Right kidney (tissue), 9 donors: ENCODE data around the gene ANXA2.

Experiments used
- DNase-seq: peaks from one replicate; pipeline ENCODE4 v3.0.0-alpha.2; 2016
- long read RNA-seq, 8 donors: transcript quantifications; one replicate each; lab custom pipeline, GENCODE V29; 2026

Gene ANXA2
- long read RNA-seq, donor 1, transcript ANXA2-204 (13 exons, 1,435 nt): major isoform, 270 of 607 reads
- long read RNA-seq, donor 1, transcript ANXA2-203 (14 exons, 1,444 nt): minor isoform, 22 of 607 reads
- long read RNA-seq, donor 1, partial matches to known transcripts: 276 of 607 reads
- long read RNA-seq, donor 1, other reads (novel, unspliced or antisense): 34 of 607 reads
- long read RNA-seq, donor 2, transcript ANXA2-203 (14 exons, 1,444 nt): minor isoform, 6 of 263 reads
- long read RNA-seq, donor 2, transcript ANXA2-204 (13 exons, 1,435 nt): major isoform, 119 of 263 reads
- long read RNA-seq, donor 2, partial matches to known transcripts: 129 of 263 reads
- long read RNA-seq, donor 2, other reads (novel, unspliced or antisense): 5 of 263 reads
- long read RNA-seq, donor 3, transcript ANXA2-203 (14 exons, 1,444 nt): minor isoform, 7 of 212 reads
- long read RNA-seq, donor 3, transcript ANXA2-204 (13 exons, 1,435 nt): major isoform, 95 of 212 reads
- long read RNA-seq, donor 3, partial matches to known transcripts: 103 of 212 reads
- long read RNA-seq, donor 3, other reads (novel, unspliced or antisense): 6 of 212 reads
- long read RNA-seq, donor 4, transcript ANXA2-204 (13 exons, 1,435 nt): major isoform, 143 of 393 reads
- long read RNA-seq, donor 4, transcript ANXA2-203 (14 exons, 1,444 nt): minor isoform, 8 of 393 reads
- long read RNA-seq, donor 4, partial matches to known transcripts: 225 of 393 reads
- long read RNA-seq, donor 4, other reads (novel, unspliced or antisense): 13 of 393 reads
- long read RNA-seq, donor 5, transcript ANXA2-204 (13 exons, 1,435 nt): major isoform, 185 of 350 reads
- long read RNA-seq, donor 5, transcript ANXA2-203 (14 exons, 1,444 nt): minor isoform, 7 of 350 reads
- long read RNA-seq, donor 5, partial matches to known transcripts: 131 of 350 reads
- long read RNA-seq, donor 5, other reads (novel, unspliced or antisense): 23 of 350 reads
- long read RNA-seq, donor 6, transcript ANXA2-204 (13 exons, 1,435 nt): major isoform, 132 of 390 reads
- long read RNA-seq, donor 6, transcript ANXA2-203 (14 exons, 1,444 nt): minor isoform, 13 of 390 reads
- long read RNA-seq, donor 6, partial matches to known transcripts: 228 of 390 reads
- long read RNA-seq, donor 6, other reads (novel, unspliced or antisense): 11 of 390 reads
- long read RNA-seq, donor 7: 0 reads
- long read RNA-seq, donor 8, transcript ANXA2-204 (13 exons, 1,435 nt): major isoform, 154 of 332 reads
- long read RNA-seq, donor 8, transcript ANXA2-203 (14 exons, 1,444 nt): minor isoform, 7 of 332 reads
- long read RNA-seq, donor 8, partial matches to known transcripts: 151 of 332 reads
- long read RNA-seq, donor 8, other reads (novel, unspliced or antisense): 12 of 332 reads

DNA sequence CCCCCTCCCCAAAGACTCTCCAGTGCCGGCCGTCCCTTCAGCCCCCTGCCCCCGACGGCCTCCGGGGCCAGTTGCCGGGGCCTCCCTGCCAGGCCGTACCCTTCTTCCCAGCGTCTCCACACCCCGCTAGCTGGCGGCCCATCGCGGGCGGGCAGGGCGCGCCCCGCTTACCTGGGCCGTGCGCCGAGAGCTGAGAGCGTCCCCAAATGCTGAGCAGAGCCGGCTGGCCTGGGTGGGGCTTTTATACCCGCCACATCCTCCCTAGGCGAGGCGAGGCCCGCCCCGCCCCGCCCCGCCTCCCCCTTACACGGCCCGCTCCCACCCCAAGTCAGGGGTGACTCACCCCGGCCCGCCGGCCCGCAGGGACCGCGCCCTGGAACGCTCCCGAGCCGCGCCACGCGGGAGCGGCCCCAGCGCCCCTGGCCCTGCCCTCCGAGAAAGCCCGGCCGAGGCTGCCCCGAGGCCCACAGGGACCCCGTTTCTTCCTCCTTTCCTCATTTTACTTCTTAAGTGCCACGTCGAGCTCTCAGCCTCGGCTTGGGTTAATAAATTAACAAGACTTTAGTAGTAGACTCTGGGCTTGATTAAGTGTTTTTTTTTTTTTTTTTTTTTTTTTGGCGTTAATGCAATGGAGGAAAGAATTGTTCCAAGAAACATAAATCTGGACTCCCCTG is at the start of gene ANXA2:
ANXA2 (minus strand) TSS at position 215 of the 674 bp plus-strand sequence. CDS start 11,911 bp downstream, outside the sequence.
- DNase-seq: peak; percentile 88

DNA sequence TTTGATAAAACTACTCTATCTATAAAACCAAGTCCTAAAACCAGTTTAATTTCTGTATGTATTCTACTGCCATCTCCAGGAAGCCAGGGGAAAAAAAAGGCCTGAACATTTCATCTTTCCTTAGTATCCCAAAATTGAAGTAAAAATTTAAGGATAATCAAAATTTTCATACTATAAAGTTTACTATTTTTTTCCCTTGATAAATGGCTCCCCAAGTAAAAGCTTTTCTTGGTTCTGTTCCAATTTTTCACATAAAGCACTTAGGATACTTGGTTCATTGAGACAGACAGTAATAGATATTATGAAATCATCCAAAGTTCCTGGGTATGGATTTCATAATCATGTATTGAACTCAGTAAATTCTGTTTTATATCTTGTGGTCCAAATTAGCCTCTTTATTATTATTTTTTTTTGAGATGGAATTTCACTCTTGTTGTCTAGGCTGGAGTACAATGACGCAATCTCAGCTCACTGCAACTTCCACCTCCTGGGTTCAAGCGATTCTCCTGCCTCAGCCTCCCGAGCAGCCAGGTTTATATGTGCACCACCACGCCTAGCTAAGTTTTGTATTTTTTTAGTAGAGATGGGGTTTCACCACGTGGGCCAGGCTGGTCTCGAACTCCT is 46.6 kb upstream of the ANXA2 start:
- no peak for DNase-seq

DNA sequence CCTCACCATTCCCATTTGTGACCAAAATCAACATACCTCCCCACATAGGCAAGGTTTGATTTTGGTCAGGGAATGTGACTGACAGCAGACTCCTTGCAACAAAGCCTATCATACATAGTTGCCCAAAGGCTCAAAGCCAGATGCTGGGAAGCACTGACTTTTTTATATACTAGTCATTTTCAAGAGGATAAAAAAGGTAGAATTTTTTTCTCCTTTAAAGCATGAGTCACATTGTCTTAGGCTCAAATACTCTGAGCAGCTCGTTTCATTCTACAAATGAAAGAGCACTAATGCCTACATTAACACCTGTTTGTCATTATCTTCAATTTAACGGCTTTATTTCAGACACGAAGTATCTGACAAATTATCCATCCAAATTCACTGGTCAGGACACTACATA is 45.0 kb upstream of the ANXA2 start:
- DNase-seq: no peak

- DNase-seq: no peak
Observed at GRCh38 chr15:60442031-60442650, 44.4 kb upstream of the ANXA2 start.

GRCh38 chr15:60441331-60441730 is 43.5 kb upstream of the ANXA2 start:
- DNase-seq: no peak

- no peak for DNase-seq
Observed at GRCh38 chr15:60438646-60439045, 40.9 kb upstream of the ANXA2 start.

DNA sequence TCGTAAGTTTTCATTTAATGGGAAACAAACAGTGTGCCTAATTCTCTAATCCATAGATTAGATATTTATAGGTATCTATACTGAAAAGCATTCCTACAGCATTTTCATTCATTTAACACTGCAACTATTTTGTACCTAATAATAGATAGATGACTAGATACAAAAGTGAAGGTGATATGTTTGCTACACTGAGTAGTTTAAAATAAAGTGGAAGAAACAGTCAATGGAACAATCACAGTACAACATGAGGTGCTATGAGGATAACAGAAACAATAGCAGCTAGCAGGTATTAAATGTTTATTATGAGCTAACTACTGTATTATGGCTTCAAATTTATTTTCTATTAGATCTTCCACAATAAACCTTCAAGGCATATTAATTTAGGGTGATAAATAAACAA is 31.1 kb upstream of the ANXA2 start:
- no peak for DNase-seq

DNA sequence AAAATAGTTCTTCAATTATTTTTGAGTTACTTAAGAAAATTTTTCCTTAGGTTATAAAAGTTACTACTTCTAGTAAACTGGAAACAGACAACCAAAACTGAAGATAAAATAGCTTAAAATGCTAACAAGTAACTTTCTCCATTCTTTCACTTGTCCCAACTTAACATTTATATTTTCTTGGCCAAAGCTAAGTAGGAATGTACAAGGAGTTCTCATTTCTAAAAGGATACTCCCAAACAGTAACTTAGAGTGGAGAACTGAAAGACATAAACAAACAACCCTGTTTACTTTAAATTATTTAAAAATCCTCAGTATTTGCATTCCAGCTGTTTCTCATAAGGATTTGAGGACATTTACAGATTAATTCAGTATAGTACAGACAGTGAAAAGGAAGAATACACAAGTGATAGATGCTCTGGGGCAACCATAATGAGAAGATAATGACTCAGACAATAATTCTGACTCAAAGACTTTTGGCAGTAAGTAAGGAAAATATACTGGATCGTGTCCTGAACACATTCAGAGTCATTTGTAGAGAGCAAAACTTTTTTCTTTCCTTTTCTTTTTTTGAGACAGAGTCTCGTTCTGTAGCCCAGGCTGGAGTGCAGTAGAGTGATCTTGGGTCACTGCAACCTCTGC is 29.2 kb upstream of the ANXA2 start:
- DNase-seq: no peak

DNA sequence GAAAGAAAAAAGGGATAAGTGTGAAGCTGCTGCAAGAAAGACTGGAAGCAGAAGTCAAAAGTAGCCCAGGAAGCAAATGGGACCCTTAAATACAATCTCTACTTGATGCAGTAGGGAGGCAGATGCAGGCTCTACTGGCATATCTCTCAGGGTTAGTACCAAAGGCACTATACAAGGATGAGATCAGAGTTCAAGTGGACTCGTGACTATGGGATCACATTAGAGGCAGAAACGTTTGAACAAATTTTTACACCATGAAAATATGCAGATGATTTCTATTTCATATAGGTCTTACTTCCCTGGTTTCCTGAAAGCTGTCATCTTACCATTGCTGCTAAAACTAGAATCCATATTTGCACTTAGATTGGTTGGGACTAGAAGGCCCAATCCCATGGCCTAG is 27.7 kb upstream of the ANXA2 start:
- no peak for DNase-seq

DNA sequence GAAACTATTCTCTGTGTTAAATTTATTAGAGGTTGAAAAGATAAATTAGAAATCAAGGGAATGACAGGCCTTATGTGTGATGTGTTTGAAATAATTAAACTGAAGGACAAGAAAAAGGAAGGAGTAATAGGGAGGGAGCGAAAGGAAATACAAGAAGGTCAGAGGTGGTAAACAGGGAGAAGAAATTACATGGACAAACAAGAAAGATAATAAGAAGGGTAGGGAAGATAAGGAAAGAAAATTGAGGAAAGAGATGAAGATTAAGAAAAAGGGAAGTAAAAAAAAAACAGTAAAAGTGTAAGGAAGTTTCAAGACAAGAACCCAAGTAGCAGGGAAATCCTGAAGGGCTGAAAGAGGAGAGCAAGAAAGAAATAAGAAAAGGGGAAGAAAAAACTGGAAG is 26.2 kb upstream of the ANXA2 start:
- DNase-seq: no peak

DNA sequence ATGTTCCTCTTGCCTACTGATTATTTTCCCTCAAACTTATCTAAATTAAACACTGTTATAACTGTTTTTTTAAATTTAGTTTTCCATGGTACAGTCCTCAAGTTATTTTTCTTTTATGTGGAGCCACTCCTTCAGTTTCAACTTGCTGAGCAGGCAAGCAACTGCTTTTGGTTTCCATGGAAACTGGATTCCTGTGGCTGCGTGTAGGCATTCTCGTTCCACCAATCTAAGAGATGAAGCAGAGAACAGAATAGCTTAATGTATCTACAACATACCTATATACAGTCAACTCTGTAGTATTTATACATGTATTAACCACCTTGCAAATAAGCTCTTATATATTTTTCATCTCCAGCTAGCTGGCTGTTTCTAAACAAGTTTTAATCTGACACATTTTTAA is 25.8 kb upstream of the ANXA2 start:
- peak; percentile 32 for DNase-seq

GRCh38 chr15:60421544-60421943 is 23.8 kb upstream of the ANXA2 start:
- DNase-seq: no peak

DNA sequence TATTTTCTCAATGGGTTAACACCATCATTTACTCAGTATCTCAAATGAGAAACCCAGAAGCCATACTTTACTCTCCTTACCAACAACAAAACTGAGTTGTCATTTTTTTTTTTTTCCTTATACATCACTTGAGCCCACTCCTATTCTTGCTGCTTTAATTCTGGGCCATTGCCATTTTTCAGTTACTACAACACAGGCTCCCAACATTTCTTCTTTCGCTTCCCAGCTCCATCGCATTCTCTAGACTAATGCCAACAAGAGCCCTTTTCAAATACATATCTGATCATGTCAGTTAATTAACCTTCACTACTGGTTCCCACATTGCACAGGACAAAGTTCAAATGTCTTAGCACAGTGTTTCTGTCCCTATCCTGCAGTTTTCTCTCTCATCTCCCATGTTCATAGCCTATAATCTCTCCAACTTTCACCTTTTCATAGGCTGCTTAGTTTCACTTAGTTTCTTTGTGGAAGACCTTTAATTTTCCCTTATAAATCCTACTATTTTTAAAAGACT is 22.5 kb upstream of the ANXA2 start:
- DNase-seq: no peak

DNA sequence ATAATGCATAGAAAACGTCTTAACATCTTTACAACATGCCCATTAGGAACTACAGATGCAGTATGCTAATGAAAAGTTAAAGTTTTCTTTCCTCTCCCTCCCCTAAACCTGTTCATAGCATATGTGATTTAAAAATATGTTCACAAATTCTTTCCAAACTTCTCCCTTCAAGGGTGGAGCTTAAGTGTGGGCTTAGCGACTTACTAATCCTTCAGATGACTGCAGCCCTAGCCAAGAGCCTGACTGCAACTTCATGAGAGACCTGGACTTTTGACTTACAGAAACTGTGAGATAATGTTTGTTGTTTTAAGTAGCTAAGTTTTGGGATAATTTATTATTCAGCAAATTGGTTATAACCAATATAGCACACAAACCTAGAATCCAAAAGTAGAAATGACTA is 22.0 kb upstream of the ANXA2 start:
- DNase-seq: no peak

DNA sequence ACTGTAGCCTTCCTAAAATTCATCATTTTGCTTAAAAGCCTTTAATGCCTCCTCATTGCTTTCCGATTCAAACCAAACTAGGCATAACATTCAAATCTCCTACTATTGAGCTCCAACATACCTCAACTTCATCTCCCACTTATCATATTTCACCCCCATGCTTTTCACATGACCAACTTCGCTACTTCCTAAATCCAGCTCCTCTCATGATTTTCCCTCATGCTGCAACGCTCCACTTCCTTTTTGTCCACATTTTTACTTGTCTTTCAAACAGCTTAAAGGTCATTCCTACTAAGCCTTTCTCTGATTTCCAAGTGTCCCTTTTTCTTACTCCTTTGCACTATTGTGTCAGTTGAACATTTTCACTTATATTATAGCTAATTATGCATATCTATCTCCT is 20.3 kb upstream of the ANXA2 start:
- DNase-seq: no peak

DNA sequence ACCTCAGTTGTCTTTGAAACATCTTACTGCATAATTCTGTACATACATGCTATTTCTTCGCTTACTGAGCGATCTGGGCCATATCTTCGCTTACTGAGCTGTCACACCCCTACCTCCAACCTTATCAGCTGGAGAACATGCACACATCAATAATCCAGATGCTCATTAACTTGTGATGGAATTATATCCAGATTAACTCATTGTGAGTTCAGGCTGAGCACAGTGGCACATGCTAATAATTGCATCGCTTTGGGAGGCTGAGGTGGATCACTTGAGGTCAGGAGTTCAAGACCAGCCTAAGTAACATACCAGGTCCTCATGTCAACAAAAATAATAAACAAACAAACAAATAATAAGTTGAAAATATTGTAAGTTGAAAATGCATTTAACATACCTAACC is 19.3 kb upstream of the ANXA2 start:
- DNase-seq: no peak

GRCh38 chr15:60416484-60416883 is 18.7 kb upstream of the ANXA2 start:
- DNase-seq: no peak

DNA sequence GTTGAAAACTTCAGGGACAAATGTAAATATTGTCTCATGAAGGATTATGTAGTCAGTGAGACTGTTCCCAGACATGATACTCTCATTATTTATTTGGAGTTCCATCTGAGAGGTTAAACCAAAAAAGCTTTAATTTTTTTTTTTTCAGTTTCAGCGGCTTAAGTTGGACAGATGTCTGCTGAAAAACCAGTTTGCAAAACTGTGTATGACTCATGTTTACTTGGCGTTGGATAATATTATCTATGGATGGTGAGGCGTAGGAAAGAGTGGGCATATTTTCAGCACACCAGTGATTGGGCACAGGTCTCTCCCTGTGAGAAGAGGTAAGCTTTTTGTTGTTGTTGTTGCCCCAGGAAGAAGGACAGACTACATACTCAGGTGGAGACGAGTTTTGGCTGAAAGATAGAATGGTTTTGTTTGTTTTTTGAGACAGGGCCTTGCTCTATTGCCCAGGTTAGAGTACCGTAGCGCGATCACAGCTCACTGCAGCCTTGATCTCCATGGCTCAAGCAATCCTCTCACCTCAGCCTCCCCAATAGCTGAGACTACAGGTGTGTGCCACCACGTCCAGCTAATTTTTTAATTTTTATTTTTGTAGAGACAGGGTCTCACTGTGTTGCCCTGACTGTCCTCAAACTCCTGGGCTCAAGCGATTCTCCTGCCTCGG is 16.4 kb upstream of the ANXA2 start:
- DNase-seq: no peak

DNA sequence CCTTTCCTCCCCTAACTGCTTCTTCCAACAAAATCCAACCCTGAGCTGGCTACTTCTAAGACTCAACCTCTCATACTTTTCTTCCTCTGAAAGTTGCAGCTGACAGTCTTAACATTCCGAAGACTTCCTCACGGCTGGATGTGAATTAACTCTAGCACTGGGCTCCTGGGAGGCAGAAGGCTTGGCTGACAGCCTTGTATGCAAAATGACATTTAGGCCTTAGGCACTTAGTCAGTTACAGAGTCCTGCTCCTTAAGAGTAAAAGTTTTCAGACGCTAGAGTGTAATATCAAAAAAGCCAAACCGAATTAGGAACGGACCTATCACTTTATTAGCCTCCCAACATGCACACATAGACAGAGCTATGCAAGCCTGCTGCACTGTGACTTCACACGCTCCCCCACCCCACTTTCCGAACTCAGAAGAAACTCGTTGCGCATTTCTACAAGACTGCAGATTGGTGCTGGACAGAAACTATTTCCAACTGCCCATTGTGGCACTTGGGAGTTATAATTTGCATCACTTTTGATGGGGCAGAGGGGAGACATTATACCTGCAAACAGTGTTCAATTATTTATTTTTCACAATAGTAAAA is 15.5 kb upstream of the ANXA2 start:
- DNase-seq: no peak
